Keratinocyte (primary cell): ENCODE results near the gene FBXO9. TPM values are rescaled to one million over a fixed set of nuclear protein-coding genes. Genes with fewer than 3 reads are reported as not detected.

Experiments
- DNase-seq: peaks from one replicate; pipeline ENCODE4 v3.0.0-alpha.2; 2011; ENCODE audit warnings: low read depth, missing footprints, low spot score
- FAIRE-seq: peaks from 2 replicates; lab custom pipeline; 2011; peaks lifted over from hg19 to GRCh38; lab: Jason Lieb, UNC
- H2AFZ ChIP-seq: 2 replicates; pipeline ENCODE4 v1.6.0; 2012; ENCODE audit warnings: low read length, control low read depth, inconsistent platforms; ENCODE audit not compliant: control insufficient read depth
- H3K27ac ChIP-seq: 2 replicates; pipeline ENCODE4 v1.5.1; 2011; ENCODE audit warnings: low read length; ENCODE audit not compliant: control insufficient read depth, insufficient read depth
- H3K27me3 ChIP-seq: 3 replicates; pipeline ENCODE4 v1.6.0; 2011; ENCODE audit warnings: low read length; ENCODE audit not compliant: control insufficient read depth, insufficient read depth; ENCODE audit errors: extremely low read depth
- H3K36me3 ChIP-seq, 2 experiments: 2 replicates in 1 of 2; 3 replicates in 1 of 2; pipeline ENCODE4 v1.5.1; 2011; ENCODE audit warnings: low read length in 2 of 2, mild to moderate bottlenecking in 1 of 2; ENCODE audit not compliant: control insufficient read depth in 2 of 2, insufficient read depth in 2 of 2; ENCODE audit errors: extremely low read depth in 1 of 2
- H3K4me1 ChIP-seq: 3 replicates; pipeline ENCODE4 v1.5.1; 2011; ENCODE audit warnings: low read length; ENCODE audit not compliant: control insufficient read depth, insufficient read depth; ENCODE audit errors: extremely low read depth
- H3K4me2 ChIP-seq: 3 replicates; pipeline ENCODE4 v1.6.0; 2011; ENCODE audit warnings: low read depth, low read length; ENCODE audit not compliant: control insufficient read depth, insufficient read depth; ENCODE audit errors: extremely low read depth
- H3K4me3 ChIP-seq, 3 experiments: fragments of 200-600 bp in 1 of 3; sonication (generic) in 1 of 3; 2 replicates in 2 of 3; 3 replicates in 1 of 3; pipeline ENCODE4 v1.5.1; 2011 to 2016; ENCODE audit warnings: low read length in 3 of 3, mild to moderate bottlenecking in 3 of 3, control low read depth in 2 of 3, inconsistent platforms in 1 of 3, low read depth in 1 of 3, mixed read lengths in 1 of 3, mixed run types in 1 of 3, moderate library complexity in 1 of 3; ENCODE audit not compliant: control insufficient read depth in 2 of 3, insufficient read depth in 2 of 3; ENCODE audit errors: extremely low read depth in 1 of 3
- H3K79me2 ChIP-seq: 2 replicates; pipeline ENCODE4 v1.6.0; 2012; ENCODE audit warnings: low read length; ENCODE audit not compliant: control insufficient read depth, insufficient read depth
- H3K9ac ChIP-seq: 3 replicates; pipeline ENCODE4 v1.6.0; 2011; ENCODE audit warnings: low read length; ENCODE audit not compliant: control insufficient read depth, insufficient read depth; ENCODE audit errors: extremely low read depth
- H3K9me1 ChIP-seq: 3 replicates; pipeline ENCODE4 v1.6.0; 2011; ENCODE audit warnings: low read length; ENCODE audit not compliant: control insufficient read depth, insufficient read depth; ENCODE audit errors: extremely low read depth
- H3K9me3 ChIP-seq: 2 replicates; pipeline ENCODE4 v1.5.1; 2012; ENCODE audit warnings: low read depth, low read length; ENCODE audit not compliant: control insufficient read depth
- H4K20me1 ChIP-seq: 3 replicates; pipeline ENCODE4 v1.6.0; 2011; ENCODE audit warnings: low read length; ENCODE audit not compliant: control insufficient read depth, insufficient read depth; ENCODE audit errors: extremely low read depth
- EZH2 ChIP-seq: IDR thresholded peaks from one replicate; pipeline ENCODE4 v1.6.1; 2012; ENCODE audit warnings: inconsistent platforms, mild to moderate bottlenecking, low read length, moderate library complexity
- dilution Hi-C: fragments of 300-500 bp; cut with MboI; formaldehyde crosslinking; loops from one replicate; pipeline ENCODE4 v1.7.0; 2020; ENCODE audit warnings: low sequenced_read_pairs; ENCODE audit not compliant: extremely low pct_ligation_motif_present
- polyA plus RNA-seq, 5 experiments: library from polyadenylated mRNA; depleted of rRNA in 3 of 5; stranded (reverse) in 3 of 5; stranded (forward) in 1 of 5; unstranded in 1 of 5; fragments of >200 nt; gene quantifications; 1 replicate in 1 of 5; 2 replicates in 3 of 5; 3 replicates in 1 of 5; pipeline versions ENCODE4 v1.2.1 to v1.2.3, GENCODE V29; 2011 to 2012; ENCODE audit warnings: missing spikeins in 2 of 5, low read depth in 1 of 5, low replicate concordance in 1 of 5
- TF ChIP-seq, protein P1 (sequence below), 3 experiments: IDR thresholded peaks in 1 of 3; conservative IDR thresholded peaks in 1 of 3; optimal IDR thresholded peaks in 1 of 3; 2 replicates in 2 of 3; 3 replicates in 1 of 3; pipeline versions ENCODE3 to v1.5.1; 2011; ENCODE audit warnings: low read length in 3 of 3, mild to moderate bottlenecking in 3 of 3, moderate library complexity in 2 of 3, control low read depth in 1 of 3, inconsistent platforms in 1 of 3; ENCODE audit not compliant: insufficient read depth in 2 of 3; ENCODE audit errors: extremely low read depth in 1 of 3

Gene FBXO9
- polyA plus RNA-seq, 1 donor (not counting 4 experiments of a cell fraction or from before 2014, with no cell fraction given), result 71.8 TPM

GRCh38 chr6:53066874-53067706, 1.9 kb downstream of the FBXO9 start:
- dilution Hi-C loops, result no loop called here
- peaks cover 28% of the 10 kb centered on the region for H3K79me2 ChIP-seq
- FAIRE-seq (peak; percentile 53), DNase-seq (no peak)
- H3K4me1 ChIP-seq, result peaks cover 10% of the 10 kb centered on the region
- no peaks in the 10 kb centered on the region for H3K27me3 ChIP-seq
- H3K4me3 ChIP-seq, result peak overlapping the region in 1 of 3 experiments; percentile 87
- TF ChIP-seq, protein P1, sequence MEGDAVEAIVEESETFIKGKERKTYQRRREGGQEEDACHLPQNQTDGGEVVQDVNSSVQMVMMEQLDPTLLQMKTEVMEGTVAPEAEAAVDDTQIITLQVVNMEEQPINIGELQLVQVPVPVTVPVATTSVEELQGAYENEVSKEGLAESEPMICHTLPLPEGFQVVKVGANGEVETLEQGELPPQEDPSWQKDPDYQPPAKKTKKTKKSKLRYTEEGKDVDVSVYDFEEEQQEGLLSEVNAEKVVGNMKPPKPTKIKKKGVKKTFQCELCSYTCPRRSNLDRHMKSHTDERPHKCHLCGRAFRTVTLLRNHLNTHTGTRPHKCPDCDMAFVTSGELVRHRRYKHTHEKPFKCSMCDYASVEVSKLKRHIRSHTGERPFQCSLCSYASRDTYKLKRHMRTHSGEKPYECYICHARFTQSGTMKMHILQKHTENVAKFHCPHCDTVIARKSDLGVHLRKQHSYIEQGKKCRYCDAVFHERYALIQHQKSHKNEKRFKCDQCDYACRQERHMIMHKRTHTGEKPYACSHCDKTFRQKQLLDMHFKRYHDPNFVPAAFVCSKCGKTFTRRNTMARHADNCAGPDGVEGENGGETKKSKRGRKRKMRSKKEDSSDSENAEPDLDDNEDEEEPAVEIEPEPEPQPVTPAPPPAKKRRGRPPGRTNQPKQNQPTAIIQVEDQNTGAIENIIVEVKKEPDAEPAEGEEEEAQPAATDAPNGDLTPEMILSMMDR (optimal IDR thresholded peaks at IDR 0.05 in 1 of 3, IDR thresholded peaks at IDR 0.05 in 1 of 3, conservative IDR thresholded peaks at IDR 0.05 in 1 of 3; ENCODE audit: extremely low read depth in 1 of 3, insufficient read depth in 2 of 3, low read length in 3 of 3), result no peak
- no peak for TF ChIP-seq EZH2
- no peak overlapping the region for H2AFZ ChIP-seq
- no peak overlapping the region for H3K27ac ChIP-seq
- no peaks in the 10 kb centered on the region for H3K9me3 ChIP-seq
- no peaks in the 10 kb centered on the region for H3K9me1 ChIP-seq
- H3K9ac ChIP-seq, result no peak overlapping the region
- H3K36me3 ChIP-seq, result no peaks in the 10 kb centered on the region
- H3K4me2 ChIP-seq, result peak overlapping the region; percentile 92
- H4K20me1 ChIP-seq, result no peaks in the 10 kb centered on the region

- no peaks in the 10 kb centered on the region for H4K20me1 ChIP-seq
- H3K9me3 ChIP-seq, result no peaks in the 10 kb centered on the region
- H3K27ac ChIP-seq, result no peak overlapping the region
- FAIRE-seq, result no peak
- H3K4me1 ChIP-seq, result peaks cover 8% of the 10 kb centered on the region
- dilution Hi-C loops, result no loop called here
- no peak for TF ChIP-seq EZH2
- TF ChIP-seq, protein P1 (optimal IDR thresholded peaks at IDR 0.05 in 1 of 3, IDR thresholded peaks at IDR 0.05 in 1 of 3, conservative IDR thresholded peaks at IDR 0.05 in 1 of 3; ENCODE audit: extremely low read depth in 1 of 3, insufficient read depth in 2 of 3, low read length in 3 of 3), result no peak
- no peak for DNase-seq
- no peak overlapping the region for H3K4me2 ChIP-seq
- no peak overlapping the region for H2AFZ ChIP-seq
- H3K9me1 ChIP-seq, result no peaks in the 10 kb centered on the region
- no peak overlapping the region for H3K4me3 ChIP-seq
- no peak overlapping the region for H3K9ac ChIP-seq
- peaks cover 28% of the 10 kb centered on the region for H3K79me2 ChIP-seq
- no peaks in the 10 kb centered on the region for H3K27me3 ChIP-seq
- H3K36me3 ChIP-seq, result peaks cover 0 to 3% of the 10 kb centered on the region in 2 experiments
These were observed 2.7 kb downstream of the FBXO9 start for GRCh38 chr6:53067849-53068361.
